ENCODE results near the gene GRM7.

Gene GRM7

DNA sequence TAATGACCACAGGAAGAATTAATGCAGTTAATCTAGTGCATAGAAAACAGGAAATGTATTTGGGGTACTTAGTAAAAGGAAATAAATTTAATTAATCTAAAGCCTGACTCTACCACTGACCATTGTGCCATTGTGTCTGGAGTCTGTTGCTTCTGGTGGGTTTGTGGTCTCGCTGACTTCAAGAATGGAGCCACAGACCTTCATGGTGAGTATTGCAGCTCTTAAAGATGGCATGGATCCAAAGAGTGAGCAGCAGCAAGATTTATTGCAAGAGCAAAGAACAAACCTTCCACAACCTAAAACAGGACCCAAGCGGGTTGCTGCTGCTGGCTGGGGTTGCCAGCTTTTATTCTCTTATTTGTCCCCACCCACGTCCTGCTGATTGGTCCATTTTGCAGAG is 929.2 kb downstream of the GRM7 start:
- Mint-ChIP-seq H3K4me3 (no peak overlapping the region), H3K4me1 (no peaks in the 10 kb centered on the region), H3K9me3 (peaks cover 0 to 10% of the 10 kb centered on the region in 2 donors), H3K27ac (no peak overlapping the region), H3K27me3 (no peaks in the 10 kb centered on the region)
- DNase-seq (no peak), ATAC-seq (no peak)

Measured in stimulated activated naive CD8-positive, alpha-beta T cell treated with anti-CD3 and anti-CD28 coated beads, Interleukin-15, amount 100 ng/mL, for 72 hours (primary cell).